Astrocyte of the spinal cord (primary cell): Measurements from ENCODE around the gene BBS1.
"Not testable (repeated sequence)": the region's sequence is repeated elsewhere in the genome, so short reads cannot be mapped to it uniquely, and the experiment has no call there.

ENCODE experiments used
- DNase-seq: peaks from one replicate; pipeline ENCODE4 v3.0.0; 2011; ENCODE audit warnings: low read depth, low spot score
- H3K4me3 ChIP-seq: 2 replicates; pipeline ENCODE4 v1.5.1; 2011; ENCODE audit warnings: low read depth, mild to moderate bottlenecking, low read length, moderate library complexity
- CTCF ChIP-seq: IDR thresholded peaks from 2 replicates; pipeline ENCODE4 v1.5.1; 2012; ENCODE audit warnings: low read depth, mild to moderate bottlenecking, low read length, inconsistent platforms
- in situ Hi-C: cut with HindIII; loops from 2 replicates; pipeline ENCODE4 v1.10.0; 2017; ENCODE audit warnings: low sequenced_read_pairs

BBS1 gene

GRCh38 chr11:66530927-66531709 lies 20.7 kb downstream of the BBS1 start:
- DNase-seq = no peak
- TF ChIP-seq CTCF = no peak
- in situ Hi-C loops = no loop called here
- no peak overlapping the region for H3K4me3 ChIP-seq

- no peak for DNase-seq
Measured at GRCh38 chr11:66531841-66532240, 21.4 kb downstream of the BBS1 start.

GRCh38 chr11:66532784-66533183 lies 22.3 kb downstream of the BBS1 start:
- no peak for TF ChIP-seq CTCF
- no peak for DNase-seq
- H3K4me3 ChIP-seq = no peak overlapping the region
- in situ Hi-C loops = no loop called here

More at GRCh38 chr11:66531841-66532240, 21.4 kb downstream of the BBS1 start:
- no peak for TF ChIP-seq CTCF
- no peak overlapping the region for H3K4me3 ChIP-seq
- in situ Hi-C loops = no loop called here

GRCh38 chr11:66539170-66539869 lies 28.9 kb downstream of the BBS1 start:
- in situ Hi-C loops = no loop called here
- no peak for TF ChIP-seq CTCF
- H3K4me3 ChIP-seq = no peak overlapping the region
- DNase-seq = no peak

GRCh38 chr11:66539870-66540213 lies 29.4 kb downstream of the BBS1 start:
- in situ Hi-C loops = no loop called here
- no peak for DNase-seq
- H3K4me3 ChIP-seq = no peak overlapping the region
- TF ChIP-seq CTCF = no peak

GRCh38 chr11:66540598-66540997 lies 30.2 kb downstream of the BBS1 start:
- in situ Hi-C loops, DNase-seq, H3K4me3 ChIP-seq: not testable (repeated sequence)

GRCh38 chr11:66541892-66542291 lies 31.5 kb downstream of the BBS1 start:
- no peak overlapping the region for H3K4me3 ChIP-seq
- no peak for TF ChIP-seq CTCF
- in situ Hi-C loops = no loop called here
- no peak for DNase-seq
